ENCODE data around the gene MB.

- TF ChIP-seq CTCF (IDR thresholded peaks at IDR 0.05) (no peak), POLR2A (IDR thresholded peaks at IDR 0.05) (no peak)
These were observed 19.3 kb downstream of the MB start for GRCh38 chr22:35597692-35598395.

Measured in right lobe of liver (tissue), 4 donors.